ENCODE results near the gene ADK.

DNA sequence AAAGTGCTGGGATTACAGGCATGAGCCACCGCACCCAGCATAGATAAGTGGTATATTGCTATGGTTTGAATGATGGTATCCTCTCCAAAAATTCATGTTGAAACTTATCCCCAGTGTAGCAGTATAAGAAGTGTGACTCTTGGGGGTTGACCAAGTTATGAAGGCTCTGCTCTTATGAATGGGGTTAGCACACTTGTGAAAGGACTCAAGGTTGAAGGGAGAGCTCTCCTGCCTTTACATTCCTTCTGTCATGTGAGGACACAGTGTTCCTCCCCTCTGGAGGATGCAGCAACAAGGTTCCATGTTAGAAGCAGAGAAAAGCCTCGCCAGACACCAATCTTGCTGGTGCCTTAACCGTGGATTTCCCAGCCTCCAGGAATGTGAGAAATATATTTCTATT, 58.0 kb downstream of the ADK start:
- TF ChIP-seq, protein P1, sequence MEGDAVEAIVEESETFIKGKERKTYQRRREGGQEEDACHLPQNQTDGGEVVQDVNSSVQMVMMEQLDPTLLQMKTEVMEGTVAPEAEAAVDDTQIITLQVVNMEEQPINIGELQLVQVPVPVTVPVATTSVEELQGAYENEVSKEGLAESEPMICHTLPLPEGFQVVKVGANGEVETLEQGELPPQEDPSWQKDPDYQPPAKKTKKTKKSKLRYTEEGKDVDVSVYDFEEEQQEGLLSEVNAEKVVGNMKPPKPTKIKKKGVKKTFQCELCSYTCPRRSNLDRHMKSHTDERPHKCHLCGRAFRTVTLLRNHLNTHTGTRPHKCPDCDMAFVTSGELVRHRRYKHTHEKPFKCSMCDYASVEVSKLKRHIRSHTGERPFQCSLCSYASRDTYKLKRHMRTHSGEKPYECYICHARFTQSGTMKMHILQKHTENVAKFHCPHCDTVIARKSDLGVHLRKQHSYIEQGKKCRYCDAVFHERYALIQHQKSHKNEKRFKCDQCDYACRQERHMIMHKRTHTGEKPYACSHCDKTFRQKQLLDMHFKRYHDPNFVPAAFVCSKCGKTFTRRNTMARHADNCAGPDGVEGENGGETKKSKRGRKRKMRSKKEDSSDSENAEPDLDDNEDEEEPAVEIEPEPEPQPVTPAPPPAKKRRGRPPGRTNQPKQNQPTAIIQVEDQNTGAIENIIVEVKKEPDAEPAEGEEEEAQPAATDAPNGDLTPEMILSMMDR (optimal IDR thresholded peaks at IDR 0.05 in 1 of 3, IDR thresholded peaks at IDR 0.05 in 1 of 3, conservative IDR thresholded peaks at IDR 0.05 in 1 of 3; ENCODE audit: extremely low read depth in 1 of 3, insufficient read depth in 2 of 3, low read length in 3 of 3): no peak
- TF ChIP-seq EZH2 (IDR thresholded peaks at IDR 0.05; ENCODE audit: low read length): no peak
